C4-2B (cell line): Measurements from ENCODE around the gene CDC42BPA.
"Not testable (repeated sequence)": the region's sequence is repeated elsewhere in the genome, so short reads cannot be mapped to it uniquely, and the experiment has no call there.

Experiments used
- H3K27ac ChIP-seq: fragments of 450-650 bp; 2 replicates; pipeline ENCODE4 v1.5.1; 2017
- CTCF ChIP-seq: fragments of 450-650 bp; conservative IDR thresholded peaks from 2 replicates; pipeline ENCODE4 v1.5.1; 2017; ENCODE audit warnings: mild to moderate bottlenecking
- ZFX ChIP-seq: fragments of 450-650 bp; IDR thresholded peaks from 2 replicates; pipeline ENCODE4 v1.6.1; 2017

The CDC42BPA gene

DNA sequence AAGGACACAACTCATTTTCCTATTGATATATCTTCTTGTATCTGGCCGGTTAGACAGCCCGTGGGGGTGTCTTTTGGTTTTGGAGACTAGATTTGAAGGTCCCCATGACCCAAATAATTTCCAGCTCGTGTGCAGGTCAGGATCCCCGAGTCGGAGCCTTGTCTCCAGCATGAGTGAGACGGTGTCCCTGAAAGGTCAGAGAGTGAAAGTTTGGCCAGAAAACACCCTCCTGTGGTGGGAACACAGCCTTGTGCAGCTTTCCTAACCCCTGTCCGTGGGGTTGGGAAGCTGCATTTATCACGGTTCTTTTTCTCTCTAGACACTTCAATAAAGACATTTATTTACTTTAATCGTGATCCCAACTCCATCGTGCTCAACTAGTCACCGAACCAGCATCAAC is 360.6 kb downstream of the CDC42BPA start:
- TF ChIP-seq ZFX, result no peak
- TF ChIP-seq CTCF, result no peak
- H3K27ac ChIP-seq, result no peak overlapping the region

- no peak overlapping the region for H3K27ac ChIP-seq
- TF ChIP-seq ZFX (no peak), CTCF (no peak)
Observed at GRCh38 chr1:226956942-226957713, 361.2 kb downstream of the CDC42BPA start.

GRCh38 chr1:226955857-226956256 is 362.4 kb downstream of the CDC42BPA start:
- not testable (repeated sequence) for H3K27ac ChIP-seq

- TF ChIP-seq ZFX (no peak), CTCF (no peak)
- H3K27ac ChIP-seq, result no peak overlapping the region
Observed at GRCh38 chr1:226954777-226955176, 363.5 kb downstream of the CDC42BPA start.

DNA sequence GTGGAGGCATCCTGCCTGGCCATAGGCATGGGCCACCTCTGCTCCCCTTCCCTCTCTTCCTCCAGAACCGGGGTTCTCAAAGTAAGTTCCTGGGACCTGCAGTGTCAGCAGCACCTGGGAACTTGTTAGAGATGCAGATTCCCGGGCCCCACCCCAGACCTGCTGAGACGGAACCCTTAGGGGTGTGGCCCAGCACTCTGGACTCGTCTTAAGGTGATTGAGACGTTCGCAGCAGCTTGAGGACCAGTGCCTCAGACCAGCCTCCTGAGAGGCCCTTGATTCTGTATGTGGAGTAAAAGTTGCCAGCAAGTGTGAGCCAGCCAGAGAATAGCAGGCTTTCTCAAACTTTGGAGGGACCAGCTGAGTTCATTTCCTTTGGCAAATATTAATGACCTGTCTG is 364.0 kb downstream of the CDC42BPA start:
- no peak overlapping the region for H3K27ac ChIP-seq
- TF ChIP-seq ZFX (no peak), CTCF (no peak)

- no peak overlapping the region for H3K27ac ChIP-seq
- TF ChIP-seq CTCF, result no peak
Observed at GRCh38 chr1:226953175-226953800, 365.0 kb downstream of the CDC42BPA start.

DNA sequence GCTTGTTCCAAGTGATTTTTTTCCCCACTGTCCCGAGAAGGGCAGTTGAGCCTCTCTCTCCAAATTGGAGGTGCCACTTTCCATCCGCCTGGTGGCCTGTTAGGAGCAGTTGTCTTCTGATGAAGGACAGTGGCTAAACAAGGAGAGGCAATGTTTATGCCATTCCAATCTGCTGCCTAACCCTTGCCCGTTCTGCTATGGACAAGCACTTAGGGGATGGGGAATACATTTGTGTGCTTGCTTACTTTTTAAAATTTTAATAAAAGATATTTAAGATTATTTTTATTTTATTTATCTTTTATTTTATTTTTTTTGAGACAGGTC is 366.2 kb downstream of the CDC42BPA start:
- TF ChIP-seq ZFX (no peak), CTCF (no peak)
- H3K27ac ChIP-seq, result no peak overlapping the region
